BLaER1 treated with 17β-estradiol and CSF1 and Interleukin-3, amounts not matched to agents 10 nM and 100 nM (cell line): Measurements from ENCODE around the gene KLHL41.

Experiments used
- H3K27ac ChIP-seq, 11 experiments: shearing (Covaris generic); formaldehyde crosslinking; 2 replicates each; pipeline ENCODE4 v1.8.1; 2022
- H3K27me3 ChIP-seq, 11 experiments: shearing (Covaris generic); formaldehyde crosslinking; 2 replicates each; pipeline ENCODE4 v1.8.1; 2022
- H3K36me3 ChIP-seq, 11 experiments: shearing (Covaris generic); formaldehyde crosslinking; 2 replicates each; pipeline ENCODE4 v1.8.1; 2022
- H3K4me1 ChIP-seq, 10 experiments: shearing (Covaris generic); formaldehyde crosslinking; 2 replicates each; pipeline ENCODE4 v1.8.1; 2022
- H3K4me2 ChIP-seq, 11 experiments: shearing (Covaris generic); formaldehyde crosslinking; 2 replicates each; pipeline ENCODE4 v1.8.1; 2022
- H3K4me3 ChIP-seq, 10 experiments: shearing (Covaris generic); formaldehyde crosslinking; 2 replicates each; pipeline ENCODE4 v1.8.1; 2022
- H3K9ac ChIP-seq, 11 experiments: shearing (Covaris generic); formaldehyde crosslinking; 2 replicates each; pipeline ENCODE4 v1.8.1; 2022
- H3K9me3 ChIP-seq, 11 experiments: shearing (Covaris generic); formaldehyde crosslinking; replicated peaks in 1 of 11; 2 replicates each; pipeline ENCODE4 v1.8.1; 2022
- H4K20me1 ChIP-seq, 11 experiments: shearing (Covaris generic); formaldehyde crosslinking; 2 replicates each; pipeline ENCODE4 v1.8.1; 2022
- Cebpa-rat ChIP-seq, 11 experiments: shearing (Covaris generic); IDR thresholded peaks; 2 replicates each; pipeline ENCODE4 v1.8.1; 2022

The KLHL41 gene

GRCh38 chr2:169493360-169493759 is 16.1 kb upstream of the KLHL41 start:
- H3K4me2 ChIP-seq, result no peak overlapping the region
- no peaks in the 10 kb centered on the region for H3K4me1 ChIP-seq
- no peaks in the 10 kb centered on the region for H4K20me1 ChIP-seq
- no peak overlapping the region for H3K27ac ChIP-seq
- no peaks in the 10 kb centered on the region for H3K27me3 ChIP-seq
- H3K36me3 ChIP-seq, result 0 out of 22 replicates have a peak, but pooled peaks cover 0 to 3% (median 0%) of the 10 kb centered on the region in 11 experiments
- H3K9ac ChIP-seq, result no peak overlapping the region
- TF ChIP-seq Cebpa-rat (IDR thresholded peaks at IDR 0.05), result no peak
- peaks cover 0 to 7% (median 0%) of the 10 kb centered on the region in 11 experiments; a peak in 2 of 22 replicates for H3K9me3 ChIP-seq
- H3K4me3 ChIP-seq, result no peak overlapping the region

- Histone ChIP-seq H3K4me3 (no peak overlapping the region), H3K4me1 (no peaks in the 10 kb centered on the region), H4K20me1 (no peaks in the 10 kb centered on the region), H3K36me3 (0 out of 22 replicates have a peak, but pooled peaks cover 0 to 3% (median 0%) of the 10 kb centered on the region in 11 experiments), H3K27me3 (no peaks in the 10 kb centered on the region), H3K9me3 (peaks cover 0 to 5% (median 0%) of the 10 kb centered on the region in 11 experiments; a peak in 2 of 22 replicates), H3K27ac (no peak overlapping the region), H3K4me2 (no peak overlapping the region), H3K9ac (no peak overlapping the region)
- no peak for TF ChIP-seq Cebpa-rat (IDR thresholded peaks at IDR 0.05)
These were observed 14.1 kb upstream of the KLHL41 start for GRCh38 chr2:169495310-169495928.

- Histone ChIP-seq H3K4me2 (no peak overlapping the region), H3K27me3 (no peaks in the 10 kb centered on the region), H3K36me3 (no peaks in the 10 kb centered on the region; a peak in 1 of 22 replicates), H3K9me3 (peaks cover 12 to 19% (median 17%) of the 10 kb centered on the region in 11 experiments; a peak in 19 of 22 replicates), H3K4me3 (no peak overlapping the region), H4K20me1 (no peaks in the 10 kb centered on the region), H3K27ac (no peak overlapping the region), H3K4me1 (peaks cover 0 to 19% (median 0%) of the 10 kb centered on the region in 10 experiments; a peak in 4 of 20 replicates), H3K9ac (no peak overlapping the region)
- TF ChIP-seq Cebpa-rat (IDR thresholded peaks at IDR 0.05), result no peak
These were observed 4.9 kb upstream of the KLHL41 start for GRCh38 chr2:169504651-169505050.

- Histone ChIP-seq H3K36me3 (no peaks in the 10 kb centered on the region; a peak in 1 of 22 replicates), H3K4me3 (no peak overlapping the region), H3K27me3 (no peaks in the 10 kb centered on the region), H3K27ac (peak overlapping the region in 3 of 11 experiments; percentile 34 to 65 (median 63); a peak in 5 of 22 replicates), H3K4me2 (peak overlapping the region in 2 of 11 experiments; percentile 1 to 42; a peak in 3 of 22 replicates), H4K20me1 (no peaks in the 10 kb centered on the region), H3K9me3 (peaks cover 12 to 19% (median 17%) of the 10 kb centered on the region in 11 experiments; a peak in 19 of 22 replicates), H3K9ac (no peak overlapping the region), H3K4me1 (peaks cover 0 to 29% (median 0%) of the 10 kb centered on the region in 10 experiments; a peak in 4 of 20 replicates)
- no peak for TF ChIP-seq Cebpa-rat (IDR thresholded peaks at IDR 0.05)
These were observed 1.8 kb upstream of the KLHL41 start for GRCh38 chr2:169507698-169508097.

GRCh38 chr2:169509955-169510354 is 453 bp downstream of the KLHL41 start:
- peaks cover 7 to 13% (median 9%) of the 10 kb centered on the region in 11 experiments; a peak in 19 of 22 replicates for H3K9me3 ChIP-seq
- TF ChIP-seq Cebpa-rat (IDR thresholded peaks at IDR 0.05), result no peak
- H3K27me3 ChIP-seq, result no peaks in the 10 kb centered on the region
- H3K4me2 ChIP-seq, result 0 out of 22 replicates have a peak overlapping the region, but pooled peaks of 1 of the 11 experiments have one; percentile 7
- H3K4me1 ChIP-seq, result peaks cover 0 to 29% (median 0%) of the 10 kb centered on the region in 10 experiments; a peak in 4 of 20 replicates
- H3K36me3 ChIP-seq, result no peaks in the 10 kb centered on the region; a peak in 1 of 22 replicates
- H3K9ac ChIP-seq, result no peak overlapping the region
- H3K4me3 ChIP-seq, result no peak overlapping the region
- H4K20me1 ChIP-seq, result no peaks in the 10 kb centered on the region
- no peak overlapping the region for H3K27ac ChIP-seq

- no peaks in the 10 kb centered on the region for H4K20me1 ChIP-seq
- peaks cover 2 to 7% (median 4%) of the 10 kb centered on the region in 11 experiments; a peak in 17 of 22 replicates for H3K9me3 ChIP-seq
- H3K27ac ChIP-seq, result no peak overlapping the region
- no peak overlapping the region for H3K4me3 ChIP-seq
- H3K27me3 ChIP-seq, result no peaks in the 10 kb centered on the region
- H3K36me3 ChIP-seq, result no peaks in the 10 kb centered on the region; a peak in 1 of 22 replicates
- no peak overlapping the region for H3K4me2 ChIP-seq
- no peak for TF ChIP-seq Cebpa-rat (IDR thresholded peaks at IDR 0.05)
- H3K9ac ChIP-seq, result no peak overlapping the region
- peaks cover 0 to 29% (median 0%) of the 10 kb centered on the region in 10 experiments; a peak in 4 of 20 replicates for H3K4me1 ChIP-seq
These were observed 994 bp downstream of the KLHL41 start for GRCh38 chr2:169510496-169510895.

- H3K9me3 ChIP-seq, result 0 out of 22 replicates have a peak, but pooled peaks cover 0 to under 1% (median 0%) of the 10 kb centered on the region in 11 experiments
These were observed 2.3 kb downstream of the KLHL41 start for GRCh38 chr2:169511818-169512217.

GRCh38 chr2:169512525-169512924 is 3.0 kb downstream of the KLHL41 start:
- Histone ChIP-seq H3K36me3 (no peaks in the 10 kb centered on the region), H3K4me2 (no peak overlapping the region), H3K27me3 (no peaks in the 10 kb centered on the region), H3K27ac (no peak overlapping the region), H3K4me1 (peaks cover 0 to 24% (median 0%) of the 10 kb centered on the region in 10 experiments; a peak in 4 of 20 replicates), H3K4me3 (no peak overlapping the region), H3K9me3 (no peaks in the 10 kb centered on the region), H4K20me1 (no peaks in the 10 kb centered on the region), H3K9ac (no peak overlapping the region)
- no peak for TF ChIP-seq Cebpa-rat (IDR thresholded peaks at IDR 0.05)

More at GRCh38 chr2:169511818-169512217, 2.3 kb downstream of the KLHL41 start:
- H3K9ac ChIP-seq, result no peak overlapping the region
- no peak overlapping the region for H3K4me3 ChIP-seq
- TF ChIP-seq Cebpa-rat (IDR thresholded peaks at IDR 0.05), result no peak
- no peaks in the 10 kb centered on the region for H3K27me3 ChIP-seq
- no peaks in the 10 kb centered on the region for H4K20me1 ChIP-seq
- H3K36me3 ChIP-seq, result no peaks in the 10 kb centered on the region
- no peak overlapping the region for H3K4me2 ChIP-seq
- H3K27ac ChIP-seq, result no peak overlapping the region
- peaks cover 0 to 29% (median 0%) of the 10 kb centered on the region in 10 experiments; a peak in 4 of 20 replicates for H3K4me1 ChIP-seq

GRCh38 chr2:169513094-169513493 is 3.6 kb downstream of the KLHL41 start:
- Histone ChIP-seq H3K36me3 (no peaks in the 10 kb centered on the region), H3K9me3 (no peaks in the 10 kb centered on the region), H3K27me3 (no peaks in the 10 kb centered on the region), H4K20me1 (no peaks in the 10 kb centered on the region), H3K27ac (no peak overlapping the region), H3K4me1 (peaks cover 0 to 19% (median 0%) of the 10 kb centered on the region in 10 experiments; a peak in 3 of 20 replicates), H3K4me3 (no peak overlapping the region), H3K4me2 (no peak overlapping the region), H3K9ac (no peak overlapping the region)
- TF ChIP-seq Cebpa-rat (IDR thresholded peaks at IDR 0.05), result no peak
